Prostate gland (tissue), 2 donors: ENCODE measurements around the gene SLC16A12.

Experiments used
- CTCF ChIP-seq, 4 experiments: fragments of 200-600 bp in 2 of 4; fragments of 450-650 bp in 2 of 4; sonication (generic) in 2 of 4; IDR thresholded peaks; 1 replicate in 3 of 4; 2 replicates in 1 of 4; pipeline ENCODE4 v1.5.1; 2016 to 2019; ENCODE audit warnings: antibody characterized with exemption in 4 of 4, mild to moderate bottlenecking in 2 of 4, moderate library complexity in 2 of 4
- POLR2A ChIP-seq: fragments of 450-650 bp; IDR thresholded peaks from one replicate; pipeline ENCODE4 v1.6.1; 2016; ENCODE audit warnings: antibody characterized with exemption, mild to moderate bottlenecking

GRCh38 chr10:89575031-89575430 is 39.6 kb upstream of the SLC16A12 start:
- no peak for TF ChIP-seq POLR2A
- TF ChIP-seq CTCF (IDR thresholded peaks at IDR 0.05) = no peak
